Gastrocnemius medialis (tissue), 4 donors: Measurements from ENCODE around the gene LBX1. TPM values are rescaled to one million over a fixed set of nuclear protein-coding genes. Genes with fewer than 3 reads are reported as not detected.

Experiments used
- ATAC-seq, 2 donors: fragments of 150-250 bp; one replicate each; pipeline ENCODE4 v1.9.1; 2016
- DNase-seq, 2 donors: peaks; one replicate each; pipeline ENCODE4 v3.0.0-alpha.2; 2019
- H3K27ac ChIP-seq, 4 donors: fragments of 200-600 bp; sonication (generic); 1 replicate in 1 of 4; 2 replicates in 3 of 4; pipeline ENCODE4 v1.5.1; 2016 to 2018; ENCODE audit warnings: mild to moderate bottlenecking in 2 of 4, moderate library complexity in 1 of 4
- H3K27me3 ChIP-seq, 3 donors: fragments of 200-600 bp; sonication (generic) in 2 of 3; 1 replicate in 1 of 3; 2 replicates in 2 of 3; pipeline versions ENCODE4 v1.5.1 to v1.6.0; 2016 to 2019; ENCODE audit warnings: mild to moderate bottlenecking in 1 of 3, moderate library complexity in 1 of 3
- H3K36me3 ChIP-seq, 2 donors: fragments of 200-600 bp; sonication (generic) in 1 of 2; one replicate each; pipeline ENCODE4 v1.5.1; 2017 to 2018
- H3K4me1 ChIP-seq, 2 donors: fragments of 200-600 bp; sonication (generic) in 1 of 2; one replicate each; pipeline ENCODE4 v1.5.1; 2016 to 2017; ENCODE audit warnings: mild to moderate bottlenecking in 2 of 2
- H3K4me3 ChIP-seq, 4 donors: fragments of 200-600 bp; sonication (generic) in 3 of 4; 1 replicate in 1 of 4; 2 replicates in 3 of 4; pipeline ENCODE4 v1.5.1; 2016 to 2019; ENCODE audit warnings: mild to moderate bottlenecking in 2 of 4
- H3K9me3 ChIP-seq, 3 donors: fragments of 200-600 bp; sonication (generic) in 2 of 3; 1 replicate in 1 of 3; 2 replicates in 2 of 3; pipeline ENCODE4 v1.5.1; 2016 to 2019
- CTCF ChIP-seq, 5 experiments: fragments of 450-650 bp in 3 of 5; fragments of 200-600 bp in 2 of 5; sonication (generic) in 2 of 5; IDR thresholded peaks in 4 of 5; conservative IDR thresholded peaks in 1 of 5; 1 replicate in 4 of 5; 2 replicates in 1 of 5; pipeline ENCODE4 v1.5.1; 2016 to 2019; ENCODE audit warnings: antibody characterized with exemption in 5 of 5, mild to moderate bottlenecking in 3 of 5, moderate library complexity in 3 of 5
- POLR2A ChIP-seq, 2 donors: fragments of 450-650 bp; IDR thresholded peaks; one replicate each; pipeline ENCODE4 v1.6.1; 2017; ENCODE audit warnings: antibody characterized with exemption in 2 of 2, mild to moderate bottlenecking in 2 of 2, moderate library complexity in 2 of 2
- in situ Hi-C, 4 donors: fragments of 200-750 bp; cut with MboI; loops; one replicate each; pipeline versions ENCODE4 v1.15.0 to v1.8.0; 2017; ENCODE audit warnings: low sequenced_read_pairs in 4 of 4
- intact Hi-C: fragments of 100-400 bp; cut with DNase I; formaldehyde crosslinking; loops from one replicate; pipeline ENCODE4 v1.15.1; 2023; ENCODE audit warnings: low total_unique reads
- total RNA-seq, 4 donors: library from RNA; depleted of rRNA; stranded (reverse); fragments of >200 nt; gene quantifications; one replicate each; pipeline versions ENCODE4 v1.1.0 to v1.2.3, GENCODE V29; 2016

The LBX1 gene
- total RNA-seq, 4 donors from 2014 or later: 10.7 to 25.9 (median 13.0) TPM

GRCh38 chr10:101270763-101271162, 41.5 kb upstream of the LBX1 start:
- no peak overlapping the region for H3K27ac ChIP-seq
- no peaks in the 10 kb centered on the region for H3K27me3 ChIP-seq
- in situ Hi-C loops (no loop called here), intact Hi-C loops (no loop called here)
- TF ChIP-seq POLR2A (IDR thresholded peaks at IDR 0.05) (no peak), CTCF (IDR thresholded peaks at IDR 0.05 in 4 of 5, conservative IDR thresholded peaks at IDR 0.05 in 1 of 5) (no peak)
- no peak overlapping the region for H3K4me3 ChIP-seq
- no peaks in the 10 kb centered on the region for H3K9me3 ChIP-seq
- no peaks in the 10 kb centered on the region for H3K36me3 ChIP-seq
- no peak for DNase-seq
- no peak for ATAC-seq
- H3K4me1 ChIP-seq: no peaks in the 10 kb centered on the region

- Histone ChIP-seq H3K4me1 (no peaks in the 10 kb centered on the region), H3K9me3 (no peaks in the 10 kb centered on the region), H3K36me3 (no peaks in the 10 kb centered on the region), H3K27me3 (no peaks in the 10 kb centered on the region), H3K27ac (no peak overlapping the region), H3K4me3 (no peak overlapping the region)
- DNase-seq (no peak), ATAC-seq (no peak)
- TF ChIP-seq POLR2A (IDR thresholded peaks at IDR 0.05): no peak
- TF ChIP-seq CTCF (IDR thresholded peaks at IDR 0.05 in 4 of 5, conservative IDR thresholded peaks at IDR 0.05 in 1 of 5): no peak
- in situ Hi-C loops (no loop called here), intact Hi-C loops (no loop called here)
Observed at GRCh38 chr10:101267776-101268175, 38.5 kb upstream of the LBX1 start.

GRCh38 chr10:101267290-101267680, 38.0 kb upstream of the LBX1 start:
- intact Hi-C loops: no loop called here
- H3K27me3 ChIP-seq: no peaks in the 10 kb centered on the region
- TF ChIP-seq CTCF (IDR thresholded peaks at IDR 0.05 in 4 of 5, conservative IDR thresholded peaks at IDR 0.05 in 1 of 5): no peak
- TF ChIP-seq POLR2A (IDR thresholded peaks at IDR 0.05): no peak

DNA sequence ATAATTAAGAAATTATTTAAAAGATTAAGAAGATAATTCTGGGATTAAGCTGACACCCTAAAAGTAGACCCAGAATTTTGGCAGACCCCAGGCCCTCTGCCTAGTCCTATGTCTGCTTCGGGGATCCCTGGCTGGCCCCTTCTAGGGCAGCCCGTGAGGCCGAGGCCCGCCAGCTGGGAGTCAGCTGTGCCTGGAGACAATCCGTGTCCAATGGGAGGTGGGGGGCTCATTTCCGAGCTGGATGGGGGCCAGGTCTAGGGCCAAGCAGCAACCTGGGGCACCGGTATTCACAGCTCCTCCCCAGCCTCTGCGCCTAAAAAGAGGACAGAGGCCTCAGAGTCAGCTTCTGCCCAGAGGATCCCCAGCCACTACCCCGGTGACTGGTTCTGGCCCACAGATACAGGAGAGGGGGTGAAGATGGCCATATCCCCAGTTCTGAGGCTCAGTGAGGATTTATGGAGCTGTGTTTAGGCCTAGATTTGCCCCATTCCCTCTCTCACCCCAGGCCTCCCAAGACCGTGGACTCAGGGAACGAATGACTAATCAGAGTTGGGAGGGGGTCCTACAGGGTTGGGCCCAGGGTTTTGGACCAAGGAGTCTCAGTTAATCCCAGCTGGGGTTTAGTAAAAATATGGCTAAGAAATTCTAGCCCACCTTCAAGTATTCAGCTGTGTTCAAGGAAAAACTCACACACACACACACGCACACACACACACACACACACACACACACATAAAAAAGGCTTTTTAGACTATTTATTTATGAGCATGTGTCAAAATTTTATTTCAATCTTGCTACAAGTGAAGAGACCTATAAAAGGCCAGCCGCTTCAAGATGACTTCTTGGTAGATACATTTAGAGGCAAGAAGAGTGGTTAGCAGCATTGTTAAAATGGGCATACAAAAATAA, 37.4 kb upstream of the LBX1 start:
- in situ Hi-C loops: no loop called here

More at GRCh38 chr10:101267290-101267680, 38.0 kb upstream of the LBX1 start:
- Histone ChIP-seq H3K9me3 (no peaks in the 10 kb centered on the region), H3K27ac (no peak overlapping the region), H3K4me1 (no peaks in the 10 kb centered on the region), H3K4me3 (no peak overlapping the region), H3K36me3 (no peaks in the 10 kb centered on the region)
- DNase-seq (no peak), ATAC-seq (no peak)
- in situ Hi-C loops: no loop called here

More for the DNA sequence above, 37.4 kb upstream of the LBX1 start:
- Histone ChIP-seq H3K9me3 (no peaks in the 10 kb centered on the region), H3K27ac (no peak overlapping the region), H3K27me3 (no peaks in the 10 kb centered on the region), H3K4me1 (no peaks in the 10 kb centered on the region), H3K36me3 (no peaks in the 10 kb centered on the region), H3K4me3 (no peak overlapping the region)
- ATAC-seq (no peak), DNase-seq (no peak)
- intact Hi-C loops: no loop called here
- no peak for TF ChIP-seq CTCF (IDR thresholded peaks at IDR 0.05 in 4 of 5, conservative IDR thresholded peaks at IDR 0.05 in 1 of 5)
- TF ChIP-seq POLR2A (IDR thresholded peaks at IDR 0.05): no peak
